ENCODE results near the gene PLEKHF1.

DNA sequence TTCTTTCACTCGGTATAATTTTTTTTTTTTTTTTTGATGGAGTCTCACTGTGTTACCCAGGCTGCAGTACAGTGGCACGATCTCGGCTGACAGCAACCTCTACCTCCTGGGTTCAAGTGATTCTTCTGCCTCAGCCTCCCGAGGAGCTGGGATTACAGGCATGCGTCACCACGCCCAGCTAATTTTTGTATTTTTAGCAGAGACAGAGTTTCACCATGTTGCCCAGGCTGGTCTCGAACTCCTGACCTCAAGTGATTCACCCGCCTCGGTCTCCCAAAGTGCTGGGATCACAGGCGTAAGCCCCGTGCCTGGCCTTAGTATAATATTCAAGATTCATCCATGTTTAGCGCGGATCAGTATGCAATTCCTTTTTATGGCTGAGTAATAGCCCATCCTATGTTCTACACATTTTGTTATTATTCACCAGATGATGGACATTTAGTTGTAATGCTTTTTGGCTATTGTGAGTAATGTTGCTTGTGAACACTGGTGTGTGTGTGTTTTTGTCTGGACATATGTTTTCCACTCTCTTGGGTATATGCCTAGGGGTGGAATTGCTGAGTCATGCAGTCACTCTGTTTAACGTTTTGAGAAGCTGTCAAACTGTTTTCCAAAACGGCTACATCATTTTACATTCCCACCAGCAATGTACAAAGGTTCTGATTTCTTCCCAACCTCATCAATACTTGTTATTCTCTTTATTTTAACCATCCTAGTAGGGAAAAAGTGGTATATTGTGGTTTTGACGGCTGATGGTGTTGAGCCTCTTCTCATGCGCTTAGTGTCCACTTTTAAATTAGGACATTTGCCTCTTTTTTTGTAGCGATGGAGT is 22.9 kb downstream of the PLEKHF1 start:
- TF ChIP-seq POLR2AphosphoS5 (IDR thresholded peaks at IDR 0.05; ENCODE audit: low read depth) (no peak), CTCF (conservative IDR thresholded peaks at IDR 0.05; ENCODE audit: low read depth in 2 of 2) (no peak), EZH2 (IDR thresholded peaks at IDR 0.05; ENCODE audit: low read depth, unreplicated experiment) (no peak), EZH2phosphoT487 (IDR thresholded peaks at IDR 0.05; ENCODE audit: unreplicated experiment) (no peak), ETS1 (IDR thresholded peaks at IDR 0.05) (no peak), NANOG (IDR thresholded peaks at IDR 0.05; ENCODE audit: borderline replicate concordance) (no peak), JUNB (IDR thresholded peaks at IDR 0.05; ENCODE audit: unreplicated experiment) (no peak), REST (IDR thresholded peaks at IDR 0.05; ENCODE audit: unreplicated experiment) (no peak), ZNF114 (CRISPR knock-in tag; IDR thresholded peaks at IDR 0.05) (no peak)

Measured in GM23338 (cell line).